Left kidney (tissue), 2 donors: Measurements from ENCODE around the gene HSD17B4. TPM values are rescaled to one million over a fixed set of nuclear protein-coding genes. Genes with fewer than 3 reads are reported as not detected.
"Not testable (repeated sequence)": the region's sequence is repeated elsewhere in the genome, so short reads cannot be mapped to it uniquely, and the experiment has no call there.

Experiments used
- DNase-seq: peaks from one replicate; pipeline ENCODE4 v3.0.0-alpha.2; 2013
- polyA plus RNA-seq: library from polyadenylated mRNA; unstranded; fragments of 120-200 nt; gene quantifications from one replicate; pipeline ENCODE4 v1.2.1, GENCODE V29; 2013; ENCODE audit not compliant: insufficient read length

The HSD17B4 gene
- polyA plus RNA-seq, 1 donor, result 223 TPM

DNA sequence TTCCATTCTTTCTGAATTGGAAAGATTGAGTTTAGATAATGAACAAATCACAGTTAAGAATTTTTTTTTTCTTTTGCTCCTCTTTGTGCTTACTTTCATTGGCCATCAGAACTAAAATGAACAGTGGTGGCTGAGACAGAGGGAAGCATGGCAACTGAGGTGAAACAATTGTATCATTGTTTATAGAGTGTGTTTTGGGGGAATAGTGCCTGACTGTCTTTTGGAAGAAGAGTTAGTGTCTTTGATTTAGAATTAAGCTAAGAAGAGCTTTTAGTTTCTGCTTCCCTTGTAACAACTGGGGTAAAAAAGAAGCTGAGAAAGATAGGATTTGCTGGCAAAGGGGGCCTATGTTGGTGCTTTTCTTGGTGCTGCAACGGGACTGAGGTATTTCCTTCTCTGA is 24.0 kb downstream of the HSD17B4 start:
- no peak for DNase-seq

DNA sequence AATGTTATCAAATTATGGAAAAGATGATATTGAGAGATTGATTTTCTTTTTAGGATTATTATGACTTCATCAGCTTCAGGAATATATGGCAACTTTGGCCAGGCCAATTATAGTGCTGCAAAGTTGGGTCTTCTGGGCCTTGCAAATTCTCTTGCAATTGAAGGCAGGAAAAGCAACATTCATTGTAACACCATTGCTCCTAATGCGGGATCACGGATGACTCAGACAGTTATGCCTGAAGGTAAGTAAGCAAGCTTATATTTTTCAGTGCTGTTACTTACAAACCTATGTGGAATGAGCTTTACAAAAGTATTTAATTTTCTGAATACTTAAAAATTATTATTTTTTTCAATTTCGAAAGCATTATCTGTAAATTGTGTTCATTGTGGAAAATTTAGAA is 26.5 kb downstream of the HSD17B4 start:
- DNase-seq, result no peak

DNA sequence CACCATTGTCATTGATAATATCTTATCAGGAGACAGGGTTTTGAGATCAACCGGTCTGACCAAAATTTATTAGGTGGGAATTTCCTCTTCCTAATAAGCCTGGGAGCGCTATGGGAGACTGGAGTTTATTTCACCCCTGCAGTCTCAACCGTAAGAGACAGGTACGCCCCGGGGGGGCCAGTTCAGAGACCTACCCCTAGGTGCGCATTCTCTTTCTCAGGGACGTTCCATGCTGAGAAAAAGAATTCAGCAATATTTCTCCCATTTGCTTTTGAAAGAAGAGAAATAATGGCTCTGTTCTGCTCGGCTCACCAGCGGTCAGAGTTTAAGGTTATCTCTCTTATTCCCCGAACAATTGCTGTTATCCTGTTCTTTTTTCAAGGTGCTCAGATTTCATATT is 28.3 kb downstream of the HSD17B4 start:
- DNase-seq, result not testable (repeated sequence)

DNA sequence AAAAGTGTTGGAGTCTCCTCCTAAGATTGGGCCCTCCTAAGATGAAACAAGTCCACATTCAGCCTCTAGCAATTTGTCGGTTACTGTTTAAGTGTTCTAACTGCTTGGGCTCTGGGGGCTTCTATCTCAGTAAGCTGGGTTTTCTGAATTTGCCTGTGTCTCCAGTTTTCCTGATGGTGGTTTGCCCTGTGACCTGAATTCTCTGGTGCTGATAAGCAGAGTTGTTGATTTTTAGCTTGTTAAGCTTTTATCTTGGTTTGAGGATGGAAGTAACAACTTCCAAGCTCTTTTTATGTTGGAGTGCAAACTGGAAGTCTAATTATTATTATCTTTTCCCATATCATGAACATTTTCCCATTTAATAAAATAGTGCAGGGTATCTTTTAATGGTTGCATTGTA is 30.9 kb downstream of the HSD17B4 start:
- DNase-seq, result no peak

DNA sequence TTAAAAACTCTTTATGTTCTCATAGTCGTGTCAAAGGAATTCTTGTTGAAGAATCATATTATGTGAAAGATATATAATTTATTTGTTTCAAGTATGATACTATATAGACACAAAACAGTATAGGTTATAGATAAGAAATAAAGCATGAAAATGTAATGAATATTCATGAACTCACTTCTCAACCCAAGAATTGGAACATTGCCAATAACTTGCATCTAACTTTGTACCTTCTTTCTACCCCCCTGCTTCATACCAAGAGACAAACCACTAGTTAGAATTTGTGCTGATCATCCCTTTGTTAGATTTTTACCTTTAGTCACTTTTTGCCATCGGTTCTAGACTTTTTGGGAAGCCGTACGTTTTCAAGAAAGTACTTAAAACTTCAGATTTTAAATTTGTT is 32.6 kb downstream of the HSD17B4 start:
- DNase-seq, result no peak

DNA sequence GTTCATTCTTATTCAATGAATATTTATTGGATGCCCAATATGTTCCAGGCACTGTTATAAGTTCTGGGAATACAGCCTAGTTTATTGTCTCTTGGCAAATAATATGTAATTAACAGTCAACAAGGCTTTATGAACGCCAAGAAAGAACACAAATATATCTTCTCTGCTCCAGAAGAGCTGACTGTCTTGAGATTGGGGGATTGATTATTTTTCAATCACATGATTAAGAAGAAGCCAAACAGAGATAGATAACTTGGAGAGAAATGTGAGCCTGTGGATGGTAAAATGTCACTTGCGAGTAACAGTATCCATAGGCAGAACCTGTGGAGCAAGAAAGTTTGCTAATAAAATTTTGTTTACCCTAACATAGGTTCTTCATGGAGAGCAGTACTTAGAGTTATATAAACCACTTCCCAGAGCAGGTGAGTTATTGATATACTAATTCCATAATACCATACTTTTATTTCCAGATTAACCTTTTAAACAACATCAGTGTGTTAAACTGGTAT is 49.4 kb downstream of the HSD17B4 start:
- no peak for DNase-seq

DNA sequence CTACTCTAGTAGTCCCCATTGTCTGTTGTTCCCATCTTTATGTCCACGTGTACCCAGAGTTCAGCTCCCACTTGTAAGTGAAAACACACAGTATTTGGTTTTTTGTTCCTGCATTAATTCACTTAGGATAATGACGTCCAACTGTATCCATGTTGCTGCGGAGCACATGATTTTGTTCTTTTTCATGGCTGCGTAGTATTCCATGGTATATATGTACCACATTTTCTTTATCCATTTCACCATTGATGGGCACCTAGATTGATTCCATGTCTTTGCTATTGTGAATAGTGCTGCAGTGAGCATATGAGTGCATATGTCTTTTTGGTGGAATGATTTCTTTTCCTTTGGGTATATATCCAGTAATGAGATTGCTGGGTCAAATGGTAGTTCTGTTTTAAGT is 51.6 kb downstream of the HSD17B4 start:
- not testable (repeated sequence) for DNase-seq

DNA sequence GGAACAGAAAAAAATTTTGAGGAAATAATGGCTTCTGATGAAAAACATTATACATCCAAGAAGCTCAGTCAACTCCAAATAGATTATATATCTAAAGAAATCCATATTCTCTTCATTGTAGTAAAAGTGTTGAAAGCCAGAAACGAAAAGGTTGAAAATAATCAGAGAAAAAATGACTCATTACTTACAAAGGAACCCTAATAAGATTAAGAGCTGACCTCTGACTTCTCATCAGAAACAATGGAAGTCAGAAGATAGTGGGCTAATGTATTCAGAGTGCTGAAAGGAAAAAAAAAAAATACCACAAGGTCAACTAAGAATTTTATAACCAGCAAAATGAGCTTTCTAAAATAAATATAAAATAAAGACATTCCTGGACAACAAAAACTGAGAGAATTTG is 60.0 kb downstream of the HSD17B4 start:
- DNase-seq, result no peak

DNA sequence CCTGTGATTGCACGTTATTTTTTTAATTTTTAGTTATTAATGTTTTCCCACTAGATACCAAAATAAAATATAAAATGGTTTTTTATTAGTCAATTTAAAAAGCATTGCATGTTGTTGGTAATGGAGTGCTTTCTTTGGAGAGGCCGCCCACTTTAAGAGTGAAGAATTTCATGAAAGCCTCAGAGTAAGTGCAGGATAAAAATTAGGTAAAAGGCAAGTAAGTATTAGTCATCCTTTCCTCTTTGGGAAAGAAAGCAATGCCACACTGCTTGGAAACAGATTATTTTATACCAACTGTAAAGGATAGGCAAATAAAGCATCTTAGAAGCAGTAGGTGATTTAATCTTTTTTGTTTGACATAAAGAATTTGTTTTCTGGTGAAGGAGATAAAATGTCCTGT is 62.9 kb downstream of the HSD17B4 start:
- no peak for DNase-seq

DNA sequence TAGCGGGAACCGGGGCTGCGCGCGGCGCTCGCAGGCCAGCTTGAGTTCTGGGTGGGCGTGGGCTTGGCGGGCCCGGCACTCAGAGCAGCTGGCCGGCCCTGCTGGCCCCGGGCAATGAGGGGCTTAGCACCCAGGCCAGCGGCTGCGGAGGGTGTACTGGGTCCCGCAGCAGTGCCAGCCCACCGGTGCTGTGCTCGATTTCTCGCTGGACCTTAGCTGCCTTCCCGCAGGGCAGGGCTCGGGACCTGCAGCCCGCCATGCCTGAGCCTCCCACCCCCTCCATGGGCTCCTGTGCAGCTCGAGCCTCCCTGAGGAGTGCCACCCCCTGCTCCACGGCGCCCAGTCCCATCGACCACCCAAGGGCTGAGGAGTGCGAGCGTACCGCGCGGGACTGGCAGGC is 64.8 kb downstream of the HSD17B4 start:
- not testable (repeated sequence) for DNase-seq

DNA sequence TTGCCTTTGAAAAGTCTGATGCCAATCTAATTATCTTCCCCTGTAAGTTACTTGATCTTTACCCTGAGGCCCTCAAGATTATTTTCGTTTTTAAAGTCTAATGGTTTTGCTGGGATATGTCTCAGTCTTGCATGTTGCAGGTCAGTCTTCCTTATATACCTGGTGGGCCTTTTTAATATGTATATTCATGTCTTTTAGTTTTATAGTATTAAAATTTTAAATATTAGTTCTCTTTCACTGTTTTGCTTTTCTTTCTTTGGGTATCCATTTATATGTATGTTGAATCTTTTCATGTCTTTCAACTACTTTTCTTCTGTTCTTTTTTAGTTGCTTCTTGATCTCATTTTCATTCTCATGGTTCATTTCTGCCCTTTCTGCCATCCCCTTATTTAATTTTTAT is 68.9 kb downstream of the HSD17B4 start:
- DNase-seq, result no peak

DNA sequence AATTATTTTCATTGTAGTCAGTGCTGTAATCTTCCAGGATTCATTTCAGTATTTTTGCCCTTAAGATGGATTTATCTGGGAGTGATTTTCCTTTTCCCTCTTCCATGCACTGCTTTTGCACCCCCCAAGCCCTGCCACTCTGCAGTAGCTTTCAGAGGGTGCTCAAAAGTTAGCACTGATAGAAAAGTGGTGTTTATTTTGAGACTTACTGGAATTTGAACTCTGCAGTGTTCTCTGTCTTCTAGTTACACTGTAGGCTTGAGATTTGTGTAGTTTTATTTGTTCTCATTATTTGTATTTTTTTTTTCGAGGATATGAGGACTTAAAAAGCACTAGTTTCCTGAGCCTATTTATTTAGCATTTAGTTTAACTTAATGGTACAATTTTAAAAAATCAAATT is 70.5 kb downstream of the HSD17B4 start:
- no peak for DNase-seq

DNA sequence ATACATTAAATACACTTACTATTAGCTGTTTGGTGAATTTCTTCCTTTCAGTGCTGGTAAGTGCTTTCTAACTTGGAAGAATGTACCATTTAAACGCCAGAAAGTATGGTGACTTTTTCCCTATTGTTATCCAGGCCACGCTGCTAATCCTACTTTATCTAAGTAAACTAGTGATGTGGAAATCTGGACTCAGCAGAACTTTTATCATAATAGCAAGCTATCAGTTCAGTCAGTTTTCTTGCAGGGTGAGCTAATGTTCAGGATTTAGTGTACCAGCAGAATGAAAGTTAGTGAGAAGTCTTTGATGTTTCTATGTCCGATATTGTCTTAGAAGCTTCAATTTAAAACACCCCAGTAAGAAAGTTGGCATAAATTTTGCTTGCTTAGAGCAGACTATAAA is 72.2 kb downstream of the HSD17B4 start:
- no peak for DNase-seq

DNA sequence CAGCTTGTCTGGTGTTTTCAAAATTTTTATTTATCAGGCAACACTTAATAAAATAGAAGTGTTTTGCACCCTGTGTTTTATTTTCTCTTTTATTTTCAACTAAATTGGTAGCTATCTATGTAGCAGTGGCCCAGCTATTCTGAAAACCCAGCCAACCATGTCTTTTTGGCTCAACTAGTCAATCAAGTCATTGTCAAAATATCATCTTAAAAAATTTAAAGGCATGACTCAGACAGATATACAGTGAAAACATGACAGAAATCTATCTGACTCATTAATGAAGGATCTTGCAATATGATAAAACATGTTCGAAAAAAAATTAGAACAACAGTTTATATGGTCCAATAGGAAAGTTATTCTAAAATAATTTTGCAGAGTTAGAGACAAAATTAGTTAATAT is 75.1 kb downstream of the HSD17B4 start:
- DNase-seq, result no peak

DNA sequence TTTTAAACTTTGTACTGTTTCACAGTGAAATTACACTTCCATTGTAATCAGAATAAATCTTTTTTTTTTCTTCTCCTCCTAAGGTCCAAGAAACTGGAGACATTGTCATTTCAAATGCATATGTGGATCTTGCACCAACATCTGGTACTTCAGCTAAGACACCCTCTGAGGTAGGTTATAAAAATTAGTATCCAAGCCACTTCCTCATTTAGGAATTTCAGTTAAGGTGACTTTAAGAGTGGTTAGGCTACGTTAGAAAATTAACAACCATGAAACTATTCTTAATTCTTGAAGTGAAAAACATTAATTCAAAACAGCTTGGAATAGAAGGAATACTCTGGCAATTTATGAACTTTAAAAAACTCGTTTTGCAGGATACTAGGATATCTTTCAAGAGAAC is 77.5 kb downstream of the HSD17B4 start:
- no peak for DNase-seq

DNA sequence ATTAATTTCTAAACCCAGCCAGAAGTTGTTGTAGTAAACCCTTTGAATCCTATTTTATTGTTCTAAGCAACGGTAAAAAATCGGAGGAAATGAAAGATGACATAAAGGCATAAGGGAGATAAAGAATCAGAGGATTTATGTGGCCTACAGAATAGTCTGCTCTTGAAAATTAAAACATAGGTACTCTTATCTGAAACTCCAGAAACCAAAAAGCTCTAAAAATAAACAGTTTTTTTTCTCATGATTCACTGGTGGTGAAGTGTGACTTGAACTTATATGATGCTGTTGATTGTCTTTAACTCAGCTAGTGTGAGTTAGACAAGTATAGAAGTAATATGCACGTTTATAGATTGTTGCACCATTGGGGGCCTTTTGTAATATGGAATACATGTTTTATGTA is 80.3 kb downstream of the HSD17B4 start:
- DNase-seq, result no peak

DNA sequence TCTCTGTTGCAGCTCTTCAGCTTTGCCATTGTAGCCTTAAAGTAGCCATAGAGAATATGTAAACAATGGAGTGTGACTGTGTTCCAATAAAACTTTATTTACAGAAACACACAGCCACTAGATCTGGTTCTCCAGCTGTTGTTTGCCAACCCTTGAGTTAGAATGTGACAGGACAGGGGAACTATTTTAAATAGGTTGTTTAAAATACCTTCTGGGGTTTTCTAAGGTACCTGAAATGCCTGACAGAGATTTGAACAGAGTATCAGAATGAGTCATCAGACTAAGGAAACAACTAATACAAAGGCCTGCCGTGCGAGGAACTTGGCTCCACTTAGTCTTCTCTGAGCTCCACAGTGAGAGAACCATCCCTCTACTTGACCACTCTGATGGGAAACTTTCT is 85.4 kb downstream of the HSD17B4 start:
- DNase-seq, result no peak

DNA sequence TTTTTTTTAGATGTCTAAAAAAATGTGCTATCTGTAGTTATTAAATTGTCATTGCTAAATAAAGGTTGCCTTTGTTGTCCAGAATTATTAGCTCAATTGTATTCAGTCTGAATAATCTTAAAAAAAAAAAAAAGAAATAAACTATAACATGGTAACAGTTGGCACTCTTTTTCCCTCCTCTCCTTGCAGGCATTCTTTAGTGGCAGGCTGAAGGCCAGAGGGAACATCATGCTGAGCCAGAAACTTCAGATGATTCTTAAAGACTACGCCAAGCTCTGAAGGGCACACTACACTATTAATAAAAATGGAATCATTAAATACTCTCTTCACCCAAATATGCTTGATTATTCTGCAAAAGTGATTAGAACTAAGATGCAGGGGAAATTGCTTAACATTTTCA is 89.4 kb downstream of the HSD17B4 start:
- DNase-seq, result no peak

DNA sequence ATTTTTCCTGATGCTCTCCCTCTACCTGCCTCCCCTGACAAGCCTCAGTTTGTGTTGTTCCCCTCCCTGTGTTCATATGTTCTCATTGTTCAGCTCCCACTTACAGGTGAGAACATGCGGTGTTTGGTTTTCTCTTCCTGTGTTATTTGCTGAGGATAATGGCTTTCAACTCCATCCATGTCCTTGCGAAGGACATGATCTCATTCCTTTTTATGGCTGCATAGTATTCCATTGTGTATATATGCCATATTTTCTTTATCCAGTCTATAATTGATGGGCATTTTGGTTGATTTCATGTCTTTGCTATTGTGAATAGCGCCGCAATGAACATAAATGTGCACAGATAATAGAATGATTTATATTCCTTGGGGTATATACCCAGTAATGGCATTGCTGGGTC is 99.5 kb downstream of the HSD17B4 start:
- no peak for DNase-seq

DNA sequence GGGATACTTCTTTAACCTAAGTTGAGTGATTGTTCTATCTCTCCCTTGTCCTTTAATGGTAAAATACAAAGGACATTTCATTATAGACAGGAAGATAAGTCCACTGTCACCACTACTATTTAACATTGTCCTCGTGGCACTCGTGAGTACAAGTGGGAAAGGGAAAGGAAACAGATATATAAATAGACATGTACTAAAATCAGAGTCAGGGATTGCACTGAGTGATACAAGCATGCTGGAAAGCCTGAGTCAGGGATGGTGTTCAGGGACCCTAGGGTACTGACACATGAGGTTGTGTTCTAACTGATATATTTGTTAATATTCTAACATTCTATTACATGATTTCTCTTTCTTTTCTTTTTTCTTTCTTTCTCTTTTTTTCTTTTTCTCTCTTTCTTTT is 102.3 kb downstream of the HSD17B4 start:
- DNase-seq, result no peak

DNA sequence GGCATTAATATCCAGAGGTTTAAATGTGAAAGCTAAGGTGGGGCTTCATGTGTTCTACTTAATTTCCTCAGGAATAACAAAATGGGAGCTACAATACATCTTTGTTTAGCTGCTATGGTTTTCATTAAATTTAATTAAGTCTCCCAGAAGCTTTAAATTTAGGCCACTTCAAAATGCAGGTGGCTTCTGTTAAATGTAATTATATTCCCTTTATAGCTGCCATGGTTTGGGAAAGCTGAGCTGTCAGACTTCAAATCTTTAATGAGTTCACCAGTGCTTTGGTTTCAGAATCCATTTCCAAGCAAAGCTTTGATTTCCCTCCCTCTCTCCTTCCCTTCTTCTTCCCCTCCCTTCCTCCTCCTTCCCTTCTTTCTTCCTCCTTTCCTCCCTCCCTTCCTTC is 118.6 kb downstream of the HSD17B4 start:
- peak; percentile 26 for DNase-seq

DNA sequence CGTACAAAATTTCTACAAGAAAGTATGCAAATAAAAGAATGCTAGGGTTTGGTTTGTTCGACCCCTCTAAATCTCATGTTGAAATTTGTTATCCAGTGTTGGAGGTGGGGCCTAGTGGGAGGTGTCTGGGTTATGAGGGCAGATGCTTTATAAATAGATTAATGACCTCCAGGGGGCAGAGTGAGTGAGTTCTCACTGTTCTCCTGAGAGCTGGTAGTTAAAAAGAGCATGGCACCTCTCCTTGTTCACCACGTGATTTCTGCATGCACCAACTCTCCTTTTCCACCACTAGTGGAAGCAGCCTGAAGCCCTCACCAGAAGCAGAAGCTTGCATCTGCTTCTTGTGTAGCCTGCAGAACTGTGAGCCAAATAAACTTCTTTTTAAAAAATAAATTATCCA is 126.6 kb downstream of the HSD17B4 start:
- no peak for DNase-seq

DNA sequence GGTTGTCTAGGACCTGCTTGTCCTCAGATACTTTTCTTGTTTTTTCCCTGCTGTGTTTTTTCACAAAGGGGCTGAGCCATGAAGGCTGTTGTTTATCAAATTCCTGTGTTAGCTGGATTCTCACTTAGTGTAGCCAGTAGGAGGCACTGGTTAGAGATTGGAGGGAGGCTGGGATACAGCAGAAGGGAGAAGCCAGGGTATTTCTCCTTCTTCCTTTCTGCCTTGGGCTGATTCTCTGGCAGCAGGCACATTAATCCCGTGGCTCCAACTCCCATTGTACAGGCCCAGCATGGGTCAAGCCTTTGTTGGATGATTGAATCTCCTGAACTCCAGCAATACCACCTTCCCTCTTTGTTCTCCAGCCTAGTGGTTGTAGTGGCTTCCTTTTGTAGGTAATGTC is 130.7 kb downstream of the HSD17B4 start:
- no peak for DNase-seq

DNA sequence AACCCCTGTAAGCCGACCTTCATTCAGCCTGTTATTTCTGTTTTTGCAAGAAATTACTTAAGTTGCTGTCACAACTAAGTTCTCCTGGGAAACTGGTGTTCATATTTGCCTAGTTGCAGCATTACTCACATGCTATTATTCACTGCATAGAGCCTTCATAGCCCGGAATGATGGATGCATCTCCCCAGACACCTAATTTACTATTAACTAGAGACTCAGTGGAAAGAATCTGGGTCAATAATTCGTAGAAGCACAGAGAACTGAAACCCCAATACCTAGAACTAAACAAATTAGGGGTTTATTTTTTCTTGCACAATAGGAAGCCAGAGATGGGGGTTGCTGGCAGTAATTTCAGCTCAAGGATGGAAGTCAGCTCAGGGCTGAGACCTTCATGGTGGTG is 131.4 kb downstream of the HSD17B4 start:
- no peak for DNase-seq
